Calu3 (cell line): ENCODE results near the gene WHRN. TPM values are rescaled to one million over a fixed set of nuclear protein-coding genes. Genes with fewer than 3 reads are reported as not detected.

Source experiments
- BruUV-seq: library from RNA; stranded (reverse); fragments of 400-500 nt; replicated peaks from 2 replicates; lab custom pipeline; 2021; lab: Mats Ljungman, UMichigan
- CTCF ChIA-PET: fragments of 300-600 bp; sonication (Branson Sonifier 250); formaldehyde crosslinking; loops from one replicate; lab custom pipeline; 2022; ENCODE audit warnings: antibody characterized with exemption; lab: Charles Lee
- DNase-seq: peaks from one replicate; pipeline ENCODE4 v3.0.0; 2022
- H3K27ac Mint-ChIP-seq: one replicate; pipeline ENCODE4 v1.8.0; 2022; ENCODE audit warnings: mixed read lengths; ENCODE audit not compliant: unreplicated experiment
- H3K27me3 Mint-ChIP-seq: one replicate; pipeline ENCODE4 v1.8.0; 2022; ENCODE audit warnings: mixed read lengths; ENCODE audit not compliant: unreplicated experiment
- H3K36me3 Mint-ChIP-seq: one replicate; pipeline ENCODE4 v1.8.0; 2022; ENCODE audit warnings: mild to moderate bottlenecking, moderate library complexity, mixed read lengths; ENCODE audit not compliant: insufficient read depth, unreplicated experiment
- H3K4me1 Mint-ChIP-seq: one replicate; pipeline ENCODE4 v1.8.0; 2022; ENCODE audit warnings: mild to moderate bottlenecking, low read depth, mixed read lengths; ENCODE audit not compliant: unreplicated experiment
- H3K4me3 Mint-ChIP-seq: one replicate; pipeline ENCODE4 v1.8.0; 2022; ENCODE audit warnings: mild to moderate bottlenecking, low read depth, moderate library complexity, mixed read lengths; ENCODE audit not compliant: unreplicated experiment
- H3K9me3 Mint-ChIP-seq: one replicate; pipeline ENCODE4 v1.8.0; 2022; ENCODE audit warnings: low read depth, mixed read lengths; ENCODE audit not compliant: unreplicated experiment
- CTCF ChIP-seq: fragments of 200-600 bp; IDR thresholded peaks from one replicate; pipeline ENCODE4 v1.8.0; 2022; ENCODE audit warnings: antibody characterized with exemption; ENCODE audit not compliant: unreplicated experiment
- intact Hi-C: fragments of 100-400 bp; cut with micrococcal nuclease; formaldehyde crosslinking; loops from one replicate; pipeline ENCODE4 v1.10.0; 2022; ENCODE audit not compliant: unreplicated experiment
- total RNA-seq: library from RNA; stranded (reverse); gene quantifications from 2 replicates; pipeline ENCODE4 v1.2.3, GENCODE V29; 2022

The WHRN gene
- total RNA-seq, 1 experiment from 2014 or later: 4.9 TPM

GRCh38 chr9:114429488-114429887, 75.8 kb downstream of the WHRN start:
- CTCF ChIA-PET: interaction anchor here (0.6 kb wide), 1 partner anchor 57 kb away, joined by 3 read pairs; no protein-coding TSS in a partner anchor
- Mint-ChIP-seq H3K36me3 (no peaks in the 10 kb centered on the region), H3K4me3 (no peak overlapping the region), H3K27ac (no peak overlapping the region), H3K9me3 (no peaks in the 10 kb centered on the region), H3K27me3 (peaks cover 43% of the 10 kb centered on the region), H3K4me1 (no peaks in the 10 kb centered on the region)
- DNase-seq: no peak
- BruUV-seq: no TSS peak
- no peak for TF ChIP-seq CTCF
- intact Hi-C loops: no loop called here

GRCh38 chr9:114428466-114428865, 76.8 kb downstream of the WHRN start:
- DNase-seq: no peak
- H3K4me1 Mint-ChIP-seq: no peaks in the 10 kb centered on the region
- no peak overlapping the region for H3K27ac Mint-ChIP-seq
- H3K9me3 Mint-ChIP-seq: no peaks in the 10 kb centered on the region
- CTCF ChIA-PET: no interaction called here
- BruUV-seq: no TSS peak
- no peaks in the 10 kb centered on the region for H3K36me3 Mint-ChIP-seq
- no peak for TF ChIP-seq CTCF
- no peak overlapping the region for H3K4me3 Mint-ChIP-seq
- H3K27me3 Mint-ChIP-seq: peaks cover 43% of the 10 kb centered on the region
- intact Hi-C loops: no loop called here

- intact Hi-C loops: no loop called here
- TF ChIP-seq CTCF: no peak
- Mint-ChIP-seq H3K36me3 (no peaks in the 10 kb centered on the region), H3K27ac (no peak overlapping the region), H3K4me3 (no peak overlapping the region), H3K27me3 (peaks cover 43% of the 10 kb centered on the region), H3K9me3 (no peaks in the 10 kb centered on the region), H3K4me1 (no peaks in the 10 kb centered on the region)
- BruUV-seq: no TSS peak
- no peak for DNase-seq
- CTCF ChIA-PET: no interaction called here
Measured at GRCh38 chr9:114427644-114428043, 77.6 kb downstream of the WHRN start.

GRCh38 chr9:114426046-114426948, 79.0 kb downstream of the WHRN start:
- H3K36me3 Mint-ChIP-seq: no peaks in the 10 kb centered on the region
- no peak for DNase-seq
- H3K27me3 Mint-ChIP-seq: peaks cover 35% of the 10 kb centered on the region
- no peaks in the 10 kb centered on the region for H3K4me1 Mint-ChIP-seq
- CTCF ChIA-PET: no interaction called here
- no TSS peak for BruUV-seq
- no peak for TF ChIP-seq CTCF
- intact Hi-C loops: no loop called here
- H3K9me3 Mint-ChIP-seq: no peaks in the 10 kb centered on the region
- H3K4me3 Mint-ChIP-seq: no peak overlapping the region
- H3K27ac Mint-ChIP-seq: no peak overlapping the region
